Stimulated activated CD4-positive, alpha-beta T cell treated with anti-CD3 and anti-CD28 coated beads, Interleukin-15, amount 100 ng/mL, for 1 hour (primary cell): ENCODE results near the gene VAV3.

Experiments used
- DNase-seq, 2 donors: peaks; one replicate each; pipeline ENCODE4 v3.0.0-alpha.2; 2020; ENCODE audit warnings: low read depth in 1 of 2, low spot score in 1 of 2

VAV3 gene

GRCh38 chr1:107803579-107803978 is 161.4 kb downstream of the VAV3 start:
- no peak for DNase-seq

- no peak for DNase-seq
Observed at GRCh38 chr1:107802654-107803053, 162.3 kb downstream of the VAV3 start.

- no peak for DNase-seq
Observed at GRCh38 chr1:107795994-107796393, 169.0 kb downstream of the VAV3 start.

- DNase-seq: no peak
Observed at GRCh38 chr1:107795441-107795840, 169.5 kb downstream of the VAV3 start.

GRCh38 chr1:107794571-107794970 is 170.4 kb downstream of the VAV3 start:
- no peak for DNase-seq

GRCh38 chr1:107793896-107794453 is 171.0 kb downstream of the VAV3 start:
- no peak for DNase-seq

- no peak for DNase-seq
Observed at GRCh38 chr1:107791348-107791747, 173.6 kb downstream of the VAV3 start.

GRCh38 chr1:107789817-107790524 is 175.0 kb downstream of the VAV3 start:
- no peak for DNase-seq

GRCh38 chr1:107788206-107789202 is 176.5 kb downstream of the VAV3 start:
- no peak for DNase-seq

GRCh38 chr1:107787299-107787698 is 177.7 kb downstream of the VAV3 start:
- no peak for DNase-seq

GRCh38 chr1:107786203-107786845 is 178.7 kb downstream of the VAV3 start:
- DNase-seq: no peak

- DNase-seq: no peak
Observed at GRCh38 chr1:107785496-107786202, 179.3 kb downstream of the VAV3 start.

GRCh38 chr1:107782217-107782845 is 182.6 kb downstream of the VAV3 start:
- DNase-seq: no peak

GRCh38 chr1:107781245-107781644 is 183.7 kb downstream of the VAV3 start:
- no peak for DNase-seq

- DNase-seq: no peak
Observed at GRCh38 chr1:107777664-107778047, 187.3 kb downstream of the VAV3 start.

- no peak for DNase-seq
Observed at GRCh38 chr1:107776900-107777663, 187.9 kb downstream of the VAV3 start.

GRCh38 chr1:107771377-107771776 is 193.6 kb downstream of the VAV3 start:
- DNase-seq: no peak

- DNase-seq: no peak
Observed at GRCh38 chr1:107767156-107767582, 197.8 kb downstream of the VAV3 start.

GRCh38 chr1:107766533-107766932 is 198.4 kb downstream of the VAV3 start:
- no peak for DNase-seq
